NCI-H460 (cell line): ENCODE measurements around the gene ADIPOR2. TPM values are rescaled to one million over a fixed set of nuclear protein-coding genes. Genes with fewer than 3 reads are reported as not detected.
"Not testable (repeated sequence)": the region's sequence is repeated elsewhere in the genome, so short reads cannot be mapped to it uniquely, and the experiment has no call there.

ENCODE experiments used
- DNase-seq: peaks from one replicate; pipeline ENCODE4 v3.0.0-alpha.2; 2016; ENCODE audit warnings: low read depth; ENCODE audit errors: extremely low read depth
- total RNA-seq: library from RNA; depleted of rRNA; stranded (reverse); fragments of >200 nt; shearing (Covaris generic); gene quantifications from 2 replicates; pipeline ENCODE4 v1.2.3, GENCODE V29; 2014

The ADIPOR2 gene
- total RNA-seq, 1 experiment from 2014 or later = 32.1 TPM

- no peak for DNase-seq
Measured at GRCh38 chr12:1810201-1810930, 119.5 kb downstream of the ADIPOR2 start.

GRCh38 chr12:1810931-1811280 lies 120.0 kb downstream of the ADIPOR2 start:
- DNase-seq = no peak

DNA sequence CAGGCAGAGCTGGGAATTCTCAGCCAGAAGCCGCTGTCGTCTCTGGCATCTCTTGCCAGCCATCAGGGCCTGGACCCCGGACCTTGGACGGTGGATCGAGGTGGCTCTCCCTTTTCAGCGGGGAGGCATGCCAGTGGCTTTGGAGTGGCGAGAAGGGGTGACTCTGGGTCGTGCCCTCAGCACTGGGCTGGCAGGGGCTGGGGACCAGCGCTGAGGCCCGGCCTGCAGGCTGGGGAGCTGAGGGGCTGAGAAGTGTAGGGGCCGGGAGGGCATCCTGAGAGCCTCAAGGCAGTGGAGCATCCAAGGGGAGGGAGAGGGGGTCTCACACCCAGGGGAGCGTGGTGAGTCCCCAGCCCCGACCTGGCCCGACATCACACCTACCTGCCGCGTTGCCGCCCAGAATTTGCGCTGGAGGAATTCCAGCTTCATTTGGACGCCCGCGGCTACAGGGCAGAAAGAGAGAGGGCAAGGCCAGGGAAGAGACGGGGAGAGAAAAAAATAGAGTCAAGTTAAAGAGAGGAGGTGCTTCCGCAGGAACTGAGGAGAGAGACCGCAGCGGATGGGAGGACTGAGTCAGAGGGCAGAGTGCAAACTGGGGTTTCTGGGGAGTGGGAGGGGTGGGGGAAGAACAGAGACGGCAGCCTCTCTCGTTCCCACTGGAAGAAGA lies 120.5 kb downstream of the ADIPOR2 start:
- DNase-seq = no peak

- DNase-seq = no peak
Measured at GRCh38 chr12:1811948-1812291, 121.0 kb downstream of the ADIPOR2 start.

- DNase-seq = peak; percentile 13
Measured at GRCh38 chr12:1812650-1813302, 121.9 kb downstream of the ADIPOR2 start.

- no peak for DNase-seq
Measured at GRCh38 chr12:1814266-1814665, 123.4 kb downstream of the ADIPOR2 start.

- no peak for DNase-seq
Measured at GRCh38 chr12:1815108-1815507, 124.2 kb downstream of the ADIPOR2 start.

- no peak for DNase-seq
Measured at GRCh38 chr12:1815814-1816729, 125.2 kb downstream of the ADIPOR2 start.

DNA sequence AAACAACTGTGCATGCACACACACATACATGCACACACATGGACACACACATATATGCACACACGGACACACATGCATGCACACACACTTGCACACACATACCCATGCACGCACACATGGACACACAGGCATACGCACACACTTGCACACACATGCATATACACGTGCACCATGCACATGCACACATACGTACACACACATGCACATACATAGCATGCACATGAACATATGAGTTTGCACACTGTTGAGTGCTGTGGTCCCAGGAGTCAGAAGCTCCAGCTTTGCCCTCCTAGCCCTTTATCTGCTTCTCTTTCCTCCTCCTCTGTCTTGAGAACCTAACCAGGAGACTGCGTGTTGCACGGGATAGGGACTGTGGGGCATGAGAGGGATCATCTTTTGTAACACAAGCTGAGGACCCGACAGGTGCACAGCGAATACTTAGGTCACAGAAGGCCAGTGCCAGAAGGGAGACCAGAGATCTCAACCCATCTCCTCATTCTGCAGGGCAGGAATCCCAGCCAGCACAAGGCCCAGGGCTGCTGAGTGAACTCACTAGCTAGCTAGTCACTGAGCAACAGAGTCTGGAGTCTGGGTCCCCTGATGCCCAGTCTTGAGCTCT lies 126.0 kb downstream of the ADIPOR2 start:
- DNase-seq = no peak

GRCh38 chr12:1817928-1818327 lies 127.1 kb downstream of the ADIPOR2 start:
- not testable (repeated sequence) for DNase-seq

DNA sequence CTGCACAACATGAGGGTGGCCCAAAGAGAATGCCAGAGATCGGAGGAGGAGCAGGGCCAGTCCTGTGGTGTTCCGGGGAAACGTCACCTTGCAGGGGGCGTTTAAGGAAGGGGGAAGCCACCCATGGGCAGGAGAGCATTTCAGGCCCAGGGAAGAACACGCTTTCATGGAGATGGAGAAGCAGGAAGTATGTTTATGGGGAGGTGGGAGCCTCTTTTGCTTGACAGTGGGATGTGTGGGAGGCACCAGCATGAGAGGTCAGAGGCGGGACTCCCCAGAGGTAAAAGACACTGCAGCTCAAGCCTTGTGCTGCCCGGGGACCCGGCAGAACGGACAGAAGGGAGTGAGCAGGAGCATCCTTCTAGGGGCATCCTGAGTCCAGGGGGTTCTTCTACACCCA lies 128.2 kb downstream of the ADIPOR2 start:
- no peak for DNase-seq

GRCh38 chr12:1819571-1819970 lies 128.7 kb downstream of the ADIPOR2 start:
- DNase-seq = no peak

DNA sequence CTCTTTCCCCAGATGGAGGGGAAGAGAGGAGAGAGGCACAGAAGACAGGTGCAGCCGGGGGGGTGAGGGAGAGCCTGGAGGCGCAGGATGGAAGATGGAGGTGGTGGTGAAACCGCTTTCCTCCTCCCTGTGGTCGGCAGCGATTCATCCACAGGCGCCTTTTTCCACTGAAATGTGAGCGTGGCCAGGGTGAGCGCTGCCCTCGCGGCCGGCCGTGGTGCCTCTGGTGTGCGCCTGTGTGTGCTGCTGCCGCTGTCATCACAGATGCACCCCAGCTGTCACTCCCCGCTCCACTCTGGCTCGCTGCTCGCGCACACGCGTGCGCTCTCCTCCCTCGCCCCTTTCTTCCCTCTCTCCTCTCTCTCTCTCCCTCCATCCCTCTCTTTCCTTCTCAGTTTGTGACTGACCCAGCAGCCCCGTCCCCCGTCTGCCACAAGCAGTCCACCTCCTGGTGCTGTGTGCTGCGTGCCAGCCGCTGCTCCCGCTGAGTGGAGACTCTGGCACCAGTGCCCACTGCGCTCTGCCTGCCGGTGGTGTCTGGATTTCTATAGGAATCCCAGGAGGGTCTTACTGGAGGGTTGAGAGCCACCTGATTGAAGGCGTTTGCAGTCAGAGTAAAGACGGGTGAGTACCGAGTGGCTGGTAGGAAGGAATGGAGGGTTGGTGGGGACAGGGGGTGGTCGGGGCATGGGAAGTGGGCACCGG lies 129.5 kb downstream of the ADIPOR2 start, which contains the start of gene LRTM2:
TSS of gene LRTM2 (plus strand) at position 375 of the 705 bp plus-strand sequence. CDS start 7,584 bp downstream, outside the sequence.
- DNase-seq = no peak

GRCh38 chr12:1820896-1821291 lies 130.0 kb downstream of the ADIPOR2 start:
- DNase-seq = no peak

- DNase-seq = no peak
Measured at GRCh38 chr12:1821805-1822204, 130.9 kb downstream of the ADIPOR2 start.

GRCh38 chr12:1822699-1823098 lies 131.8 kb downstream of the ADIPOR2 start:
- no peak for DNase-seq

- no peak for DNase-seq
Measured at GRCh38 chr12:1823237-1823636, 132.4 kb downstream of the ADIPOR2 start.

- DNase-seq = no peak
Measured at GRCh38 chr12:1825382-1826102, 134.7 kb downstream of the ADIPOR2 start.

- no peak for DNase-seq
Measured at GRCh38 chr12:1826401-1826800, 135.5 kb downstream of the ADIPOR2 start.
